ENCODE data around the gene KLHL26.

KLHL26 gene

DNA sequence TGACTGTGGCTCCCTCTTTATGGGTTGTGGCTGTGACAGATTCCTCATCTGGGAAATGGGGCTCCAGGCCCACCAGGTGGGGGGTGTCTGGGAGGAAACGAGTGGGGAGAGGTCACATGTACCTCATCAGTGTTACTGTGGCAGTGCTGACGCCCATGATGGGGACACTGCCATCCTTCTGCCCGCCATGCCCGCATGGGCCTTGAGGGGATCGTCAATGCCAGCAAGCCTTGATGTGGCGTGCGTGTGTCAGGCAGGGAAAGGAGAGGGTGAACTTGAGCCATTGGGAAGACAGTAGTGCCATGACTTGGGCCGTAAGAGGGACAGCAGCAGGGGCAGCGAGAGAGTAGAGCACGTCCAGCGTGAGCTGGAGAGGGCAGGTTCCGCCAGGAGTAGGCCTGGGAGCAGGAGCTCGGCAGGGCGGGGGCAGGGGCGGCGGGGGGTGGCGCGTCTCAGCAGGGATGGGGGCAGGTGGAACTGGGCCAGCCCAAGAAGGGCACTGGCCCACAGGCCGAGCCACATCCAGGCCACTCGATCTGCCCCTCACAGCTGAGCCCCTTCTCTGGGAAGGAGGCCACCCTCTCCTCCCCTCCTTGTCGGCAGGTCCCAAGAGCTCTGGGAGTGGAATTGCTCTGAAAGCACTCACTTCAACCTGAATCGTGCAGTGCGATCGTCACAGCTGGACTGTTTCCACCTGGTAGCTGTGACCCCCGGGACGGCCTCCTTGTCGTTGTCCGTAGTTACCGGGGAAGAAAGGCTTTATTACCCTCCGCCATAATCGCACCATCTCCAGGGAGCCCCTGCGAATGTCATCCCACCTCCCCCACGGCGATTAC, 9.9 kb downstream of the KLHL26 start:
- DNase-seq (ENCODE audit: low read depth in 3 of 3): no peak

DNA sequence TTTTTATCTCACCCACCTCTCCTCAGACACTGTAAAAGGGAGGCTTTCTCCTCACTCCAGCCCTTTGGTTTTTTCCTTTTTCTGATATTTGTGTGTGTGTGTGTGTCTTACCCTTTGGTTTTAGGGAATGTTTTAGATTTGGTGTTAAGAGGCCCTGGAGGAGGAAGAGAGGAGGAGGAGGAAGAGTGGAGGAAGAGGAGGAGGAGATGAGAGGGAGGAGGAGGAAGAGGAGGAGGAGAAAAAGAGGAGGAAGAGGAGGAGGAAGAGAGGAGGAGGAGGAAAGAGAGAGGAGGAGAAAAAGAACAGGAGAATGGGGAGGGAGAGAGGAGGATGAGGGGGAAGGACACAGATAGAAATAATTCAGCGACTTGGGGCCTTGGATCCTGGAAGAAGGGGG, 10.5 kb downstream of the KLHL26 start:
- no peak for DNase-seq (ENCODE audit: low read depth in 3 of 3)

DNA sequence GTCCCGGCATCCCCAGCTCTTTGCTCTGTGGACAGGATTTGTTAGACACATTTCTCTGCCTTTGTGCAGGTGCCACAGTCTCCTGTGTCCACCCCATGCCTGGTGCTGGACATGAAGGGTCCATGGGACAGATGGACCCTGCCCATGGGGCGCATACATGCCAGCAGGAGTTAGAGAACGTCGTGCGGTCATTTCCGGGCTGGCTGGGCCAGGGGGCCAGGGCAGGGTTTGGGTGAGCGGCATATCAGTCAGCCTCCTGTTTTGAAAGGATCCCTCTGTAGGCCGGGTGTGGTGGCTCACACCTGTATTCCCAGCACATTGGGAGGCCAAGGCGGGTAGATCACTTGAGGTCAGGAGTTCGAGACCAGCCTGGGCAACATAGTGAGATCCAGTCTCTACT, 11.0 kb downstream of the KLHL26 start:
- DNase-seq (ENCODE audit: low read depth in 3 of 3): no peak

DNA sequence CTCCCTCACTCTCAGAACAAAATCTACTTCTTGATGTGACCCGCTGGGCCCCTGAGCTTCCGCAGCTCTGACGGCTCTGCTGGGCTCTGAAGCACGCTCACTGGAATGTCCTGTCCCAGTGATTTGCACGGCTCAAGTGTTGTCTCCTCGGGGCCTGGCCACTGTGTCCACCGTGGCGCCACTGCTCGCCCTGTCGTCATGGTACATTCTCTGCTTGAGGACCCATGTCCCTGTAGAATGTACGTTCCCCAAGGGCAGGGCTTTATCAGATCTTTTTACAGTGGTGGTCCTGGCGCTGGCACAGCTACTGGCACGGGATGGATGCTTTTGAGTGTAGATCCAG, 12.1 kb downstream of the KLHL26 start:
- DNase-seq (ENCODE audit: low read depth in 3 of 3): no peak

DNA sequence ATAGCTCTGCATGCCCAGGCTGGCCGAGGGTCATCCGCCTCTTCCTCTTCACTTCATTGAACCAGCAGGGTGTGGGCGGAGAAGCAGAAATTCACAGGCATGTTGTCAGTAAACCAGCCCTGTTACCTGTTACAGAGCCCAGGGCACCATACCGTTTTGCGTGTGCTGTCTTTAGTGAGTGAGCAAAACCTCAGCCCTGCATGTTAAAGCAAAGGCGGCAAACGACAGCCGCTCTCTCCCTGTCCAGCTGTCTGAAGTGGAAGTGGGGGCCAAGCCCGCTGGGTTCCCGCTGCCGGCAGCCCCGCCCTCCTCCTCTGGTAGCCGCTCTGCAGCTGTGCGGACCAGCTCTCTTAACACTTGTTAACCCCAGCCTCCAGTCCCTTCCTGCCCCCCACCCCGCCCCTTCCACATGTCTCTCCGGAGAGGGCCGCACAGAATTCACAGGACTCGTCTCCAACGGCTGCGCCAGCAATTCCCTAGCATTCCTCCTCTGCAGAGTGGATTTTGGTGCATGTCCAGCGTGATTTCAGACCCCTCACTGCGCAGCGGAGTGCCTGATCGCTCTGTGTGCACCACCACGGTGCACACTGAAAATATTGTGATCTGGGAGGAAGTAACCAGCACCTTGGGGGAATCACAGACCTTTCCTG, 12.7 kb downstream of the KLHL26 start:
- no peak for DNase-seq (ENCODE audit: low read depth in 3 of 3)

DNA sequence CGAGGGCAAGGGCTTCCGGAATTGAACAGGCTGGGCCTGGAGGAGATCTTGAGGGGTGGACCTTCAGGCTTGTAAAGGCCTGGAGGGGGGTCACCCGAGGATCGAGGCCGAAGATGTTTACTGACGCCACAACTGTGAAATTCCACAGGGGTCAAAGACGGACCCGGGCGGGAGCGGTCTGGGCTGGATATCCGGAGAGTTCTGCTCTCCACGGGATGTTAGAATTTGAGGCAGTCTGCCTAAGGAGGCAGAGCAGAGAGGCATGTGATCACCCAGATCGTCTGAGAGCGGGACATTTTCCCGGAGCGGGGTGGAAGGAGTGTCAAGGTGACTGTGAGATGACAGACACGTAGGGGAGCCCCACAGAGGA, 13.2 kb downstream of the KLHL26 start:
- DNase-seq (ENCODE audit: low read depth in 3 of 3): no peak

DNA sequence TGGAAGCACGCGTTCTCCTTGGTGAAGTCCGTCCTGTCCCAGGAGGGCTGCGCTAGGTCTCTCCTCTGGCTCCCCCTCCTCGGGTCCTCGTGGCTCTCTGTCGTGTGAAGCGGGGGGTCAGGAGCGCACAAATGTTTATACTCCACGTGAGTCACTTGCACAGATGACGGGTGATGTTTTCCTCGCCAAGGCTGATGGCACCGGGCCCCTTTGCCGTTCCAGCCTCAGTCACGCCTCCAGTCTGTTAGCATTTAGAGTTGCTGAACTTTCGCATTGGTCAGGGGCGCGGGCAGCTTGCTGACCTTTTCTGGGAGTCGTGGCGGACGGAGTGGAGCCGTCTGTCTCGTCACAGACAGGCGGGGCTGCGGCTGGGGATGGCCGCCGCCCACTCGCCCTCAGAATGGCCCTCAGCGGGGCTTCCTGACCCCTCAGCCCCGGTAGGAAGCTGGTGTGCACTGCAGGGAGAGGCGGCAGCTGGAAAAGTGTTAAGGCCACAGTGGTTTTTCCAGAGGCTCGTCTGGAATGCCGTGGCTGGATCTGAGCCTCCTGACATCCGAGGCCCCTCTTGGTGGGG, 13.7 kb downstream of the KLHL26 start:
- no peak for DNase-seq (ENCODE audit: low read depth in 3 of 3)

DNA sequence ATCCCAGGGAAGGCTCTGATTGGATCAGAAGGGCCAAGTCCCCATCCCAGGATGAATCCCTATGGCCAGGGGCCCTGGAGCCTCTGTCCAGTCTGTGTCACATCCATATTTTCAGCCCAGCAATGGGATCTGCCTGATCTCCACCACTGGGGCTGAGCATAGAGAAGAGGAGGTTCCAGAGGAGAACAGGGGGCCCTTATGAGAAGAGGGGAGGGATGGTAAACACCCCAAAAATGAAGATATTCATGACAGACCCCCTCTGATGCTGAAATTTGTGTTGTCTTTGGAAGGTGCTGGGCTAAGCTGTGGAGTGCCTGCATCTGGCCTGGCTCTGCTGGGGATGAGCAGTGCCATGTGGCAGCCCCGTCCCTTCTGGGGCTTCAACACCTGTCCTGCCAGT, 14.5 kb downstream of the KLHL26 start:
- no peak for DNase-seq (ENCODE audit: low read depth in 3 of 3)

DNA sequence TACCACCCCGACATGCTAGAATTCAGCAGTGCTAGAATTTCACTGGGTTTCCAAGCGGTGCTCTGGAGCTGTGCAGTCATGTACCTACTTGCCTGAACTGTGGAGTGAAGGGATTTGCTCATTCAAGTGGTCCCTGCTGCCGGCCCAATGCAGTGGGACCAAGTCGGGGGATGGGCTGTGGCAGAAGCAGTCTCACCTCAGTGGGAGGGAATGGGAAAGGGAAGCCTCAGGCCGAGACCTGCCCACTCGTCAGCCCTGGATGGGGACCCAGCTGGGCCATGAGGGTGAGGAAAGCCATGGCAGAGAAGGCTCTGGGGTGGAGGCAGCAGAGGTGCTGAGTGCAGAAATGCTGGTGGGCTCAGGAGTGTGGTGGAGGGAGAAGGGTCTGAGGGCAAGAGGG, 14.9 kb downstream of the KLHL26 start:
- no peak for DNase-seq (ENCODE audit: low read depth in 3 of 3)

DNA sequence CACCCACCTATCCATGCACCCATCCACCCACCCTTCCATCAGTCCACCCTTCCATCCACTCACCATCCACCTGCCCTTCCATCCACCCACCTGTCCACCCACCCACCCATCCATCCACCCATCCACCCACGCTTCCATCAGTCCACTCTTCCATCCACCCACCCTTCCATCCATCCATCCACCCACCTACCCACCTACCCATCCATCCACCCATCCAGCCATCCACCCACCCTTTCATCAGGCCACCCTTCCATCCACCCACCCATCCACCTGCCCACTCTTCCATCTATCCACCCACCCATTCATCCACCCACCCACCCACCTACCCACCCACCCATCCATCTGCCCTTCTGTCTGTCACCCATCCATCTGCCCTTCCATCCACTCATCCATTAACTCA, 17.0 kb downstream of the KLHL26 start:
- DNase-seq (ENCODE audit: low read depth in 3 of 3): no peak

DNA sequence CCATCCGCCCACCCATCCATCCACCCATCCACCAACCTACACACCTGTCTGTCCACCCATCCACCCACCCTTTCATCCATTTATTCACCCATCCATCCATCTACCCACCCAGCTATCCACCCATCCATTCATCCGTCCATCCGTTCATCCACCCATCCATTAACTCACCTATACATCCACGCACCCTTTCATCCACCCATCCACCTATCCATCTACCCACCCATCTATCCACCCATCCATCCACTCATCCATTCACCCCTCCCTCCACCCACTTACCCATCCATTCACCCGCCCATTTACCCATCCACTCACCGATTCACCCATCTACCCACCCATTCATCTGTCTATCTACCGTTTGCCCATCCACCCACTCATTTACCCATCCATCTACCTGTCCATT, 17.6 kb downstream of the KLHL26 start:
- DNase-seq (ENCODE audit: low read depth in 3 of 3): no peak

DNA sequence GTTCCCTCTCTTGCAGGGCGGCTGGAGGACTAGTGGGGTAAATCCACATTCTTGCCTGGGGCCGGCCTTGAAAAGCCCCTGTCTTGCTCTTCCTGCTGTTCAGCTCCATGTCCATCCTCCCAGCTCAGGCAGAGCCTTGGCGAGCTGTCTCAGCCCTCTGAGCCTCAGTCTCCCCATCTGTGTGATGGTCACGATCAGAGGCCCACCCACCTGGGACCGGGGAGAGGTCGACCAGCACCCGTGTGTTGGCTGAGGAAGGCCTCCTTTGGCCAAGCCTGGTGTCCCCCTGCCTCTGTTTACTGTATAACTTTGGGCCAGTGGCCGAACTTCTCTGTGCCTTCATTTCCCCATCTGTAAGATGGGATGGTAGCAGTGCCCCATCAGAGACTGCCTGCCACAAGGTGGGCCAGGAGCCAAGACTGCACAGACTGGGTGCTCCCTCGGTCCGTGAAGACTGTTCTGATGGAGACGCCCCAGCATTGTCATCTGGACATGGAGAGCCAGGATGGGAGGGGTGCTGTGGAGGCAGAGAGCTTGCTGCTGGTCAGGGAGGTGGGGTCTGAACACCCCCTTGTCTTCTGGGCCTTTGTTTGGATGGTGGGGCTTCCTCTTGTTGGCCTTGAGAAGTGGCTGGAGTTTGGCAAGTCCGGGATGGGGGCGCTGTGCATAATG, 18.5 kb downstream of the KLHL26 start:
- DNase-seq (ENCODE audit: low read depth in 3 of 3): no peak

DNA sequence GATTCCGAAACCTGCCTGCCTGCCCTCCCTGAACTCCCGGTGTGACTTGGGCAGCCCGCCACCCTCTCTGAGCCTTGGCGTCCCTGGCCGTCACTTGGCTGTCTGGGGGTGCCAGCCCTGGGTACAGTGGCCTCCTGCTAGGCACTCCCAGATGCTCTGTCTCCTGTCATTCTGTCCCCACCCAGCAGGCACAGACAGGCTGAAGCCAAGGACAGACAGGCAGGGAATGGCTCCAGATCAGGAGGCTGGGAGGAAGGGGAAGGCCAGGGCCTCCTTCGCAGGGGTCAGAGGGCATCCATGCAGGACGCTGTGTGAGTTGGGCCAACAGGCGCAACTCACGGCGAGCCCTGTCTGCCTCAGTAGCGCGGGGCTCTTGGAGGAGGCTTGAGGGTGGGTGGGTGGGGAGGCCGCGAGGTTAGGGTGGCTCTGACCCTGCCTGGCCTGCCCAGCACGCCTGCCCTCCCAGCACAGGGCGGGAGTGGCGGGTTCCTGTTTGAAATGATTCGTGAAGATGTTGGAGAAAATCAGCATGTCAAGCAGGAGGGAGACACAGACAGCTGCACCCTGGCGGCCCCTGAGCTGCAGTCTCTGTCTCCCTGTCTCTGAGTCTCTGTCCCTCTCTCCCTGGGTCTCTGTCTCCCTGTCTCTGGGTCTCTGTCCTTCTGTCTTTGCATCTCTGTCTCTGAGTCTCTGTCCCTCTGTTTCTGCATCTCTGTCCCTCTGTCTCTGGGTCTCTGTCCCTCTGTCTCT, 19.7 kb downstream of the KLHL26 start:
- DNase-seq (ENCODE audit: low read depth in 3 of 3): no peak

DNA sequence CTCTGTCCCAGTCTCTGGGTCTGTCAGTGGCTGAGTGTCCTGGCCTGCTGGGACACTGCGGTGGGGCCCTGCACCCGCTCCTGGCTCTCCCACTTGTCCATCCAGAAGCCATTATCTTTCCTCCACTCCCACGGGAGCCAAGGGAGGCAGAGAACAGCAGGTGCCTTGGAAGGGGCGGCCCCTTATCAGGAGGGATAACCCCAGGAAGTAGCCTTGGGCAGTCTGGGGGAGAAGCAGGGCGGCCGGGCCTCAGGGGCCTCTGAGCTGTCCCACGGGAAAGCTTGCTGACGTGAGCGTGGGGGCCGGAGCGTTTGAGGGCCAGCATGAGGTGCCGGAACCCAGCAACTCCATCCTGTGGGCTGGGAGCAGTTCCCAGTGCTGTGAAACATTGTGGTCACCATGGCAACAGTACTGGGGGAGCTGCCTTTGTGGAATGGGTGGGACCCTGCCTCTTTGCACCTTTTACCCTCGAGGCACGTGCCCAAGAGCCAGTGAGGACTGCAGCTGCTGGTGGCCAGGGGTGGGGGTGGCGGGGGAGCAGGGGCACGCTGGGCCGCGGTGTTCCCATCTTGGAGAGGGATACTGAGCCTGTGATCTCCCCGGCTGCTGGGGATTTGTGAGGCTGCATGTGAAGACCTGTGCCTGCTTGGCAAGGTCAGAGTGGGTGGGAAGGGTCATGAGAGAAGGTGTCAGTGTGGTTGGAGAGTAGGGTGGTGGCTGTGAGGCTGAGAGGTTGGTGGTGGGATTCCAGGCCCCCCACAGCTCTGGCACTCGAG, 20.9 kb downstream of the KLHL26 start:
- DNase-seq (ENCODE audit: low read depth in 3 of 3): no peak

DNA sequence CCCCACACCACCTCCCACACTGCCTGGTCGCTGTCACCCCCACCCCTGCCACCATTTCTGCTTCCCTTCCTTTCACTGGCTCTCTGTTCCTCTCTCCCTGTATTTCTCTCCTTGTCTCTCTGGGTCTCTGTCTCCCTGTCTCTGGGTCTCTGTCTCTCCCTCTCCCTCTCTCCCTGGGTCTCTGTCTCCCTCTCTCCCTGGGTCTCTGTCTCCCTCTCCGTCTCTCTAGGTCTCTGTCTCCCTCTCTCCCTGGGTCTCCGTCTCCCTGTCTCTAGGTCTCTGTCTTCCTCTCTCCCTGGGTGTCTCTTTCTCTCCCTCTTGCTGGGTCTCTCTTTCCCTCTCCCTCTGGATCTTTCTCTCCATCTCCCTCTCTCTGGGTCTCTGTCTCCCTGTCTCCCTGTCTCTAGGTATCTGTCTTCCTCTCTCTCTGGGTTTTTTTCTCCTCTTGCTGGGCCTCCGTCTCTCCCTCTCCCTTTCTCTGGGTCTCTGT, 21.6 kb downstream of the KLHL26 start:
- DNase-seq (ENCODE audit: low read depth in 3 of 3): no peak

DNA sequence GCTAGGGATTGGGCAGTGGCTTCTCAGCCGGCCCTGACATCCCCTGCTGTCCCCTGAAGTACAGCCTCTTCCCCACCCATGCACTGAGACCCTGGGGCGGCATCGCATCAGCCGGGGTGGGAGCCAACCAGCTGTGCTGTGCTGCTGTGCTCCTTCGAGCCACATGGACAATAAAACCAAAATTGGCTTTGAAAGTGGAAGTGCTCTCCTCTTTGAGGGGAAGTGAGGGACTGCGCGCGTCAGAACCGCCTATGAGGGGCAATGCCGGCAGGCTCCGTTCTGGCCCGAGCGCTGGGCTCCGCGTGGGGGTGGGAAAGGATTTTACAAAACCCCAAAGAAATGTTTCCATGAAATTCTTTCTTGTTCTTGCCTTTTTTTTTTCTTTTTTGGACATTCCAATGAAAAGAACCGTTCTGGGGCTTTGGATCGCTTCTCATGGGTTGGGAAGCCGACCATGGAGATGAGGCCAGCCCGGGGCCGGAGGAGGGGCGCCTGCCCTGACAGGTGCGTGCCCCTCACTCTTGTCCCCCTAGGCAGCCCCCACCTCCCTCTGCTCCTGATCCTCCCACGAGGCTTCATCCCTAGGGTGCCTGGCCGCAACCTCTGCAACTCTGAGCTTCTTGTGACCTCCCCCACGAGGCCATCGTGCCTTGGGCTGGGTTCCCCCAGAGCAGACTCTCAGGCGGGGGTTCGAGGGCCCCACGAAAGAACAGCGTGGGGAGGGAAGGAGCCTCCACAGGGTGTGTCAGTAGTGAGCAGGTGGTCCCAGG, 22.6 kb downstream of the KLHL26 start:
- DNase-seq (ENCODE audit: low read depth in 3 of 3): no peak

DNA sequence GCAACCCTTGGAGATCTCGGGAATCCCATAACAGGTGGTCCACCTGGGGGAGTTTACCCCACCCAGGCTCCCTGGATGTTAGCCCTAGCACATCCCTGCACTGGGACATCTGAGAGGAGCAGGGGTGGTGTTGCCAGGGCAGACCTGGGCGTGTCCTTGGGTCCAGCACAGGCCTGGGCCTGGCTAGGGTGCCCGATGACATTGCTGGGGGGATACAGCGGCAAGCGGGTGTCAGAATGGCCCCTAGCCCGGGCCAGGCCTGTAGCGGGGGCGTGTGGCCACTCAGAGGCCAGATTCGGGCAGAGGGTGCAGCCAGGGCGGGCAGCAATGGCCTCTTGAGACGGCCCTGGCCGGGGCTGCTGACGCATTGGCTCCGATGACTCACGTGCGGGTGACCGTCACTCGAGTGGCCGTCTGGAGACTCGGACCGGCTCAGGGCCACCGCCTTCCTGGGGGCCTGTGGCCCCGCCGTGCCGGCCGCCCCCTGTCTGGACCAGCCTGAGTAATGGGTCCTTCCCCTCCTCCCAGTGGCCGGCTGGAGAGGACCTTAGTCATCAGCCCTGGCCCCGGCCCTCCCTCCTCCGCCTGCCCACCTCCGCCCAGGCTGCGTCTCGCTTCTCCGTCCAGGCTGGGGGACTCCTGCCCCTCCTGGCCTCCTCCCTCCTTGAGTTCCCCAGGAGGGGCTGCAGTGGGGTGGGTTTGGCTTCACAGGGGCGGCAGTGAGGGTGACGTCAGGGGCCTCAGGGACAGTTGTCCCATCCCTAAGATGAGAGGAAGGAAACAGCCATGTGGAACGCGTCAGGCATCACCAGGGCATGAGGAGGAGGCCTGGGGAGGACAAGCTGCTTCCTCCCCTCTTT, 23.5 kb downstream of the KLHL26 start:
- DNase-seq (ENCODE audit: low read depth in 3 of 3): no peak

DNA sequence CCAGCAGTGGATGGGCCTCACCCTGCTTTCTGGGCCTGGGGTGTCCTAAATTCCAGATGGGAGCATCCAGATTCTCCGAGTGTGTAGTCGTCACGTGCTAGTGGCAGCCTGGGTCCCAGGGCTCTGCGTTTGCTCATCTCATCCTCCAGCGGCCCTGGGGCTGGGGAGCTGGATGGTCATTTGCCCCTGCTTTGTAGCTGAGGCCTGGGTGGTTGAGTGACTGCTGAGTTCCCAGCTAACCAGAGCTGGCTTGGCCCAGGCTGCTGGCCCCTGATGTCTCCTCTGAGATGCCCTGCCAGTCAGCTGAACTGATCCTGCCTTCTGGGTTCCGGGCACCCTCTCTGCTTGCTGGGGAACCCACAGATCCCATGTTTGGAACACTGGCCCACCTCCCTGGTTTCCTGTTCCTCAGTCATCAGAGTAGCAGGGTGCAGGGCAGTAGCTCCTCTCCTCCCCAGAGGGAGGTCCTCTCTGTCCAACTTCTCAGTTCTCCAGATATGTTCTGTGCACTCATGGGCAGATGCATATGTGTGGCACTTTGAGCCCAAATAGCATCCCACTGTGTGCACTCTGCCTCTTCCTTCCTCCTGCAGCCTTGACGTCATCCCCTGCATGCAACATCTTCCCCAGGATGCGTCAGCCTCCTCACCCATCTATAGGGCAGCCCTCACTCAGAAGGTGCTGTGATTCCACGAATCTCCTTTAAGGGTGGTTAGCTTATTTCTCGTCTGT, 24.3 kb downstream of the KLHL26 start:
- DNase-seq (ENCODE audit: low read depth in 3 of 3): no peak

Measured in stimulated activated CD4-positive, alpha-beta T cell treated with anti-CD3 and anti-CD28 coated beads, TNF-alpha, amount 100 ng/mL, for 24 hours (primary cell).